Tibial nerve (tissue), 4 donors: ENCODE data around the gene DHX34. TPM values are rescaled to one million over a fixed set of nuclear protein-coding genes. Genes with fewer than 3 reads are reported as not detected.

Experiments used
- DNase-seq, 2 donors: peaks; one replicate each; pipeline ENCODE4 v3.0.0-alpha.2; 2019; ENCODE audit warnings: low spot score in 2 of 2
- H3K27ac ChIP-seq, 4 donors: fragments of 200-600 bp; sonication (generic) in 3 of 4; one replicate each; pipeline ENCODE4 v1.5.1; 2017 to 2019; ENCODE audit warnings: mild to moderate bottlenecking in 1 of 4
- H3K27me3 ChIP-seq, 2 donors: fragments of 200-600 bp; sonication (generic) in 1 of 2; one replicate each; pipeline versions ENCODE4 v1.5.1 to v1.6.0; 2017 to 2019
- H3K36me3 ChIP-seq, 3 donors: fragments of 200-600 bp; sonication (generic); one replicate each; pipeline ENCODE4 v1.5.1; 2018 to 2019
- H3K4me1 ChIP-seq, 4 donors: fragments of 200-600 bp; sonication (generic) in 3 of 4; one replicate each; pipeline ENCODE4 v1.5.1; 2017 to 2019
- H3K4me3 ChIP-seq, 4 donors: fragments of 200-600 bp; sonication (generic) in 3 of 4; one replicate each; pipeline ENCODE4 v1.5.1; 2017 to 2019; ENCODE audit warnings: mild to moderate bottlenecking in 1 of 4, moderate library complexity in 1 of 4
- H3K9me3 ChIP-seq, 4 donors: fragments of 200-600 bp; sonication (generic) in 3 of 4; one replicate each; pipeline ENCODE4 v1.5.1; 2017 to 2019
- EP300 ChIP-seq, 2 donors: sonication (generic); formaldehyde crosslinking; IDR thresholded peaks; one replicate each; pipeline ENCODE4 v1.6.1; 2017; ENCODE audit warnings: antibody characterized with exemption in 2 of 2, mild to moderate bottlenecking in 1 of 2
- POLR2A ChIP-seq, 2 donors: fragments of 450-650 bp; IDR thresholded peaks; one replicate each; pipeline ENCODE4 v1.6.1; 2017; ENCODE audit warnings: antibody characterized with exemption in 2 of 2, mild to moderate bottlenecking in 2 of 2, moderate library complexity in 2 of 2
- WGBS, 2 donors: methylation state at CpG; one replicate each; pipeline ENCODE4 v1.1.5; 2018; 5-methylcytosine and 5-hydroxymethylcytosine counted together
- total RNA-seq, 4 donors: library from RNA; depleted of rRNA; stranded (reverse); fragments of >200 nt; gene quantifications; one replicate each; pipeline ENCODE4 v1.1.0, GENCODE V29; 2016
- TF ChIP-seq, protein P1 (sequence below), 5 experiments: fragments of 200-600 bp in 3 of 5; fragments of 450-650 bp in 2 of 5; sonication (generic) in 3 of 5; IDR thresholded peaks; one replicate each; pipeline ENCODE4 v1.5.1; 2016 to 2019; ENCODE audit warnings: antibody characterized with exemption in 5 of 5, mild to moderate bottlenecking in 3 of 5, moderate library complexity in 2 of 5

The DHX34 gene
- total RNA-seq, 4 donors from 2014 or later, result 12.4 to 43.8 (median 13.9) TPM

DNA sequence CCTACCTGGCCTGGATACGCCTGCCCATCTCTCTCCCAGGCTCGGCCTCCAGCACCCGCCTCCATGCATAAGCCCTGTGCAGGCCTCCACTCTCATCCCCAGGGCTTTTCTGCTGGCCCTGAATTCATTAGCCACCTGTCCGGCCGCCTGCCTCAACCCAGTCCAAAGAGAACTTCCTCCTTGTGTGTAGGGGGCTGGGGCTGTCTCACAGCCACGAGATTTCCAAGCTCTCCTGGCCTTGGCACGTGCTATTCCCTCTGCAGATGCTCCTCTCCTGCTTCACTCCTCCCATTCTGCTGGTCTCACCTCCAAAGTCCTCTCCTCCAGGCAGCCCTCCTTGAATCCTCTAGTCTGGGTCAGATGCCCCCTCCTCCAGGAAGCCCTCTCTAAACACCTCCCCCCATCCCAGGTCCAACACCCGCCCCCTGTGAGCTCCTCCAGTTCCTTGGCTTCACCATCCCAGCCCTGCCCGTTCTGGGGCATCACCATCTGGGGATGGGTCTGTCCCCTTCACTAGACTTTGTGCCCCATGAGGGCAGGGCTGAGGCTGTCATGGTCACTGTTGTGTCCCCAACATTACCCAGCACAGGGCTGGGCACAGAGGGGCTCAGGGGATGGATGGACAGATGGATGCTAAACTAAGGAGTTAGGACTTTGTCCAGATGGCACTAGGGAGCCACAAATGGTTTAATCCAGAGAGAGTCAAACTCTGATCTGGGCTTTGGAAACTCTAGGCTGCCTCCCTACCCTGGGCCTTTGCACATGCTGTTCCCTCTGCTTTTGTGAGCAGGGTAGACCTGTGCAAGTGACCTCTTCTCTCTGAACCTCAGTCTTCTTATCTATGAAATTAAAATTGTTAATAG lies 55.5 kb downstream of the DHX34 start:
- DNase-seq, result no peak
- Histone ChIP-seq H3K27me3 (peaks cover 0 to 54% of the 10 kb centered on the region in 2 donors), H3K36me3 (peaks cover 0 to 8% (median 0%) of the 10 kb centered on the region in 3 donors), H3K4me3 (no peak overlapping the region), H3K4me1 (no peaks in the 10 kb centered on the region), H3K9me3 (no peaks in the 10 kb centered on the region), H3K27ac (no peak overlapping the region)
- 69 to 80% methylated on average over 9 of the region's 9 CpGs for WGBS, 2 donors
- TF ChIP-seq POLR2A (IDR thresholded peaks at IDR 0.05), result no peak
- TF ChIP-seq, protein P1, sequence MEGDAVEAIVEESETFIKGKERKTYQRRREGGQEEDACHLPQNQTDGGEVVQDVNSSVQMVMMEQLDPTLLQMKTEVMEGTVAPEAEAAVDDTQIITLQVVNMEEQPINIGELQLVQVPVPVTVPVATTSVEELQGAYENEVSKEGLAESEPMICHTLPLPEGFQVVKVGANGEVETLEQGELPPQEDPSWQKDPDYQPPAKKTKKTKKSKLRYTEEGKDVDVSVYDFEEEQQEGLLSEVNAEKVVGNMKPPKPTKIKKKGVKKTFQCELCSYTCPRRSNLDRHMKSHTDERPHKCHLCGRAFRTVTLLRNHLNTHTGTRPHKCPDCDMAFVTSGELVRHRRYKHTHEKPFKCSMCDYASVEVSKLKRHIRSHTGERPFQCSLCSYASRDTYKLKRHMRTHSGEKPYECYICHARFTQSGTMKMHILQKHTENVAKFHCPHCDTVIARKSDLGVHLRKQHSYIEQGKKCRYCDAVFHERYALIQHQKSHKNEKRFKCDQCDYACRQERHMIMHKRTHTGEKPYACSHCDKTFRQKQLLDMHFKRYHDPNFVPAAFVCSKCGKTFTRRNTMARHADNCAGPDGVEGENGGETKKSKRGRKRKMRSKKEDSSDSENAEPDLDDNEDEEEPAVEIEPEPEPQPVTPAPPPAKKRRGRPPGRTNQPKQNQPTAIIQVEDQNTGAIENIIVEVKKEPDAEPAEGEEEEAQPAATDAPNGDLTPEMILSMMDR (IDR thresholded peaks at IDR 0.05), result no peak
- no peak for TF ChIP-seq EP300 (IDR thresholded peaks at IDR 0.05)

DNA sequence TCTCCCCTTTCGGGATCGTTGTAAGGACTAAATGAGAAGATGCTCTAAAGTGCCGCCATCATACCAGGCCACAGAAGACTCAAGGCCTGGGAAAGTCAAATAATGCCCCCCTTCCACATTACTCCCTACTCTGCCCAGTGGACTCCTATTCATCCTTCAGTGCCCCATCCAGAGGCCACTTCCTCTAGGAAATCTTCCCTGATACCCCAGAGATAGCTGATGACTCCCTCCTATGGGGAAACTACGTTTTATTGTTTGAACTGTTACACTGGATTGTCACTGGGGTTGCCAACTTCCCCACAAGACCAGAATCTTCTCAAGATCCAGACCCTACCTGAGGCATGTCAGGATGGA lies 56.1 kb downstream of the DHX34 start:
- 95 to 97% methylated on average over 4 of the region's 4 CpGs for WGBS, 2 donors
- no peak for TF ChIP-seq EP300 (IDR thresholded peaks at IDR 0.05)
- TF ChIP-seq, protein P1 (IDR thresholded peaks at IDR 0.05), result no peak
- TF ChIP-seq POLR2A (IDR thresholded peaks at IDR 0.05), result no peak
- H3K4me1 ChIP-seq, result no peaks in the 10 kb centered on the region
- no peak overlapping the region for H3K27ac ChIP-seq
- no peaks in the 10 kb centered on the region for H3K9me3 ChIP-seq
- H3K4me3 ChIP-seq, result no peak overlapping the region
- DNase-seq, result no peak
- H3K27me3 ChIP-seq, result peaks cover 0 to 51% of the 10 kb centered on the region in 2 donors
- peaks cover 0 to 8% (median 0%) of the 10 kb centered on the region in 3 donors for H3K36me3 ChIP-seq

DNA sequence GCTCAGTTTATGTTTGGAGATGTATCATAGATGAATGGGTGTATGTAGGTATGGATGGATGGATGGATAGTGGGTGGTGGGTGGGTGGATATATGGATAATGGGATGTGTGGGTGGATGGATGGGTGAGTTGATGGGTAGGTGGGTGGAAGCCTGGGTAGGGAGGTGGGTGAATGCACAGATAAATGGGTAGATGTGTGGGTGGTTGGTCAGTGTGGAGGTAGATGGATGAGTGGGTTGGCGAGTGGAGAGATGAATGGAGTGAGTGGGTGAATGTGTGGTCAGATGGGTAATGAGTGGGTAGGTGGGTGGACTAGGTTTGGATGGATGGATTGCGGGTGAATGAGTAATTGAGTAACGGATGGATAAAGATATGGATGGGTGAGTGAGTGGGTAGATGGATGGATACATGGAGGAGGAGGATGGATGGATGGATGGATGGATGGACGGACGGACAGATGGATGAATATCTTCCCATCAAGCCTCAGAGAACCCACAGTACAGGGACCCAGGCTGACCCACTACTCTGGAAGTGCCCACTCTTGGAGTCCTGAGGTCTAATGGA lies 56.8 kb downstream of the DHX34 start:
- no peak overlapping the region for H3K27ac ChIP-seq
- 94 to 97% methylated on average over 5 of the region's 5 CpGs for WGBS, 2 donors
- H3K4me3 ChIP-seq, result no peak overlapping the region
- no peaks in the 10 kb centered on the region for H3K9me3 ChIP-seq
- no peak for TF ChIP-seq POLR2A (IDR thresholded peaks at IDR 0.05)
- TF ChIP-seq EP300 (IDR thresholded peaks at IDR 0.05), result no peak
- TF ChIP-seq, protein P1 (IDR thresholded peaks at IDR 0.05), result no peak
- no peak for DNase-seq
- peaks cover 0 to 8% (median 0%) of the 10 kb centered on the region in 3 donors for H3K36me3 ChIP-seq
- H3K27me3 ChIP-seq, result peaks cover 0 to 51% of the 10 kb centered on the region in 2 donors
- no peaks in the 10 kb centered on the region for H3K4me1 ChIP-seq

DNA sequence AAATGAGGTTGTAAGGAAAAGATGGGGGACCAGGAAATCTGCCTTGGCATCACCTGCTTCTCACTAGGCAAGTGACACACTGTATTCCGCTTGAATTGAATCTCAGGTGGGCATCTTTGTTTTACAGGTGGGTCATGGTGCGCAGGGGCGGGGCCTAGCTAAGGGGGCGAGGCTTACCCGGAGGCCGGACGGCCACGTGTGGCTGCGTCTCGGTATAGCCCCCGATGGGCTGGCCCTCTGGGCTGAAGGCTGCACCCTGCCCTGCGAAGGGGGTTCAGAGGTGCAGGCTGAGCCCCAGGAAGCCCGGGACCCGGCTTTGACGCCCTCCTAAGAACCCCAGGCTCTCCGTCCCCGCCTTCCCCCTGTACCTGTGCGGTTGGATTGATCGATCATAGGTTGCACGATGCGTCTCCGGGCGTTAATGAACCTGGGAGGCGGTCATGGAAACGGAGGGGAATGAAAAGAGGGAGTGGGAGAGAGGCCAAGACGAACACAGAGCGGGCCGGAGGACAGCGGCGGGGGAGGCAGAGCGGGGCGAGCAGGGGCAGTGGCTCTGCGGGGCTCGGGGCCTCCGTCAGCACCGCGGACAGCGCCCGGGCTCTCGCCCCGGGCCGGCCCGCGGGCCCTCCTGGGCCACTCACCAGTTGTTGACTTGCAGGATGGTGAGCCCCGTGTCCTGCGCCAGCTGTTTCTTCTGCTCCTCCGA lies 57.7 kb downstream of the DHX34 start:
- DNase-seq, result no peak
- peaks cover 0 to 51% of the 10 kb centered on the region in 2 donors for H3K27me3 ChIP-seq

More for the DNA sequence above, 57.7 kb downstream of the DHX34 start:
- no peaks in the 10 kb centered on the region for H3K9me3 ChIP-seq
- TF ChIP-seq, protein P1 (IDR thresholded peaks at IDR 0.05), result no peak
- TF ChIP-seq EP300 (IDR thresholded peaks at IDR 0.05) (no peak), POLR2A (IDR thresholded peaks at IDR 0.05) (no peak)
- H3K36me3 ChIP-seq, result peaks cover 0 to 8% (median 0%) of the 10 kb centered on the region in 3 donors
- no peak overlapping the region for H3K4me3 ChIP-seq
- WGBS, 2 donors, result 22 to 28% methylated on average over 44 to 46 of the region's 47 CpGs
- no peaks in the 10 kb centered on the region for H3K4me1 ChIP-seq
- H3K27ac ChIP-seq, result no peak overlapping the region
